Osteocyte (in vitro differentiated cells): Measurements from ENCODE around the gene RCSD1. TPM values are rescaled to one million over a fixed set of nuclear protein-coding genes. Genes with fewer than 3 reads are reported as not detected.

ENCODE experiments used
- DNase-seq: peaks from one replicate; pipeline ENCODE4 v3.0.0; 2021; ENCODE audit warnings: mixed read lengths; ENCODE audit not compliant: unreplicated experiment; ENCODE audit errors: extremely low spot score
- H3K27ac Mint-ChIP-seq: one replicate; pipeline ENCODE4 v1.8.0; 2021; ENCODE audit warnings: mild to moderate bottlenecking, mixed read lengths; ENCODE audit not compliant: unreplicated experiment
- H3K27me3 Mint-ChIP-seq: one replicate; pipeline ENCODE4 v1.8.0; 2021; ENCODE audit warnings: mixed read lengths; ENCODE audit not compliant: unreplicated experiment
- H3K36me3 Mint-ChIP-seq: one replicate; pipeline ENCODE4 v1.8.0; 2021; ENCODE audit warnings: mixed read lengths; ENCODE audit not compliant: unreplicated experiment
- H3K4me1 Mint-ChIP-seq: one replicate; pipeline ENCODE4 v1.8.0; 2021; ENCODE audit warnings: mixed read lengths; ENCODE audit not compliant: unreplicated experiment
- H3K4me3 Mint-ChIP-seq: one replicate; pipeline ENCODE4 v1.8.0; 2021; ENCODE audit warnings: mild to moderate bottlenecking, moderate library complexity, mixed read lengths; ENCODE audit not compliant: unreplicated experiment
- H3K9me3 Mint-ChIP-seq: one replicate; pipeline ENCODE4 v1.8.0; 2021; ENCODE audit warnings: mixed read lengths; ENCODE audit not compliant: unreplicated experiment
- total RNA-seq: library from RNA; stranded (reverse); gene quantifications from 2 replicates; pipeline ENCODE4 v1.2.1, GENCODE V29; 2021
- TF ChIP-seq, protein P1 (sequence below): fragments of 200-600 bp; sonication (generic); IDR thresholded peaks from 2 replicates; pipeline ENCODE4 v1.5.0; 2021; ENCODE audit warnings: antibody characterized with exemption, mild to moderate bottlenecking, moderate library complexity

RCSD1 gene
- total RNA-seq, 1 donor from 2014 or later: not detected

DNA sequence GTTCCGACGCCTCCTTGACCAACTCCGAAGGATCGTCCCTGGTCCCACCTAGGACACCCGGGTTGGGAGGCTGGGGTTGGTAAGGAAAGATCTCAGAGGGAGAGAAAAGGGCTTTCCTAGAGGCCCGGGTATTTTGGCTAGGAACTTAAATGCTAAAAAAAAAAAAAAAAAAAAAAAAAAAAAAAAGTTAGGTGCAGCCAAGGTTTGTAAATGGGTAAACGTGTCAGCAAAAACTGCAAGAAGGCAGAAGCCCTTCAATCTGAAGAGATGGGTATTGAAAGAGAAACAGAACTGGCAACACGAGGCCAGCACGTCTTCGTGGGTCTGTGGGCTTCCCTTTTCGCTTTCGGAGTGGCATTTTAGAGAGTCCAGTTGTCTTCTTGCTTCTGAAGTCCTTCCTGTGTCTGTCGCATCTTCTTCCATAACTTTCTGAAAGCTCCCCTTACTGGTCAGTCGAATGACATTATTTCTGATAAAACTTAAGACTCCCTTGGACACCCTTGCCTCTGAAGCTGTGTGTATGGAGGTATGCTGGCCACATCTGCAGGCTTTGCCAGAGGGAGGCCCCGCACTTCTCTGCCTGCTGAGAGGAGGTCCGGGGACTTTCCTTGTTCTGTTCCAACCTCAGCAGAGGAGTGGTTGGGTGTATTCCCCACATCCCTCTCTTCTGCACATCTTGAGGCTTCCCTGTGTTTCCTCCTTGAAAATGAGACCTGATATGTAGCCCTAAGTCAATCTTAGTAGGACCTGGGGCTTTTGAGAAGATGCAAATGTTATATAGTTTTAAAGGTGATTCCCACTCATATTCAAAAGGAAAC is 745 bp downstream of the RCSD1 start:
- TF ChIP-seq, protein P1, sequence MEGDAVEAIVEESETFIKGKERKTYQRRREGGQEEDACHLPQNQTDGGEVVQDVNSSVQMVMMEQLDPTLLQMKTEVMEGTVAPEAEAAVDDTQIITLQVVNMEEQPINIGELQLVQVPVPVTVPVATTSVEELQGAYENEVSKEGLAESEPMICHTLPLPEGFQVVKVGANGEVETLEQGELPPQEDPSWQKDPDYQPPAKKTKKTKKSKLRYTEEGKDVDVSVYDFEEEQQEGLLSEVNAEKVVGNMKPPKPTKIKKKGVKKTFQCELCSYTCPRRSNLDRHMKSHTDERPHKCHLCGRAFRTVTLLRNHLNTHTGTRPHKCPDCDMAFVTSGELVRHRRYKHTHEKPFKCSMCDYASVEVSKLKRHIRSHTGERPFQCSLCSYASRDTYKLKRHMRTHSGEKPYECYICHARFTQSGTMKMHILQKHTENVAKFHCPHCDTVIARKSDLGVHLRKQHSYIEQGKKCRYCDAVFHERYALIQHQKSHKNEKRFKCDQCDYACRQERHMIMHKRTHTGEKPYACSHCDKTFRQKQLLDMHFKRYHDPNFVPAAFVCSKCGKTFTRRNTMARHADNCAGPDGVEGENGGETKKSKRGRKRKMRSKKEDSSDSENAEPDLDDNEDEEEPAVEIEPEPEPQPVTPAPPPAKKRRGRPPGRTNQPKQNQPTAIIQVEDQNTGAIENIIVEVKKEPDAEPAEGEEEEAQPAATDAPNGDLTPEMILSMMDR: no peak
- Mint-ChIP-seq H3K27ac (no peak overlapping the region), H3K4me3 (peak overlapping the region; percentile 57), H3K27me3 (peaks cover 23% of the 10 kb centered on the region), H3K36me3 (no peaks in the 10 kb centered on the region), H3K4me1 (peaks cover 22% of the 10 kb centered on the region), H3K9me3 (no peaks in the 10 kb centered on the region)
- DNase-seq: no peak

DNA sequence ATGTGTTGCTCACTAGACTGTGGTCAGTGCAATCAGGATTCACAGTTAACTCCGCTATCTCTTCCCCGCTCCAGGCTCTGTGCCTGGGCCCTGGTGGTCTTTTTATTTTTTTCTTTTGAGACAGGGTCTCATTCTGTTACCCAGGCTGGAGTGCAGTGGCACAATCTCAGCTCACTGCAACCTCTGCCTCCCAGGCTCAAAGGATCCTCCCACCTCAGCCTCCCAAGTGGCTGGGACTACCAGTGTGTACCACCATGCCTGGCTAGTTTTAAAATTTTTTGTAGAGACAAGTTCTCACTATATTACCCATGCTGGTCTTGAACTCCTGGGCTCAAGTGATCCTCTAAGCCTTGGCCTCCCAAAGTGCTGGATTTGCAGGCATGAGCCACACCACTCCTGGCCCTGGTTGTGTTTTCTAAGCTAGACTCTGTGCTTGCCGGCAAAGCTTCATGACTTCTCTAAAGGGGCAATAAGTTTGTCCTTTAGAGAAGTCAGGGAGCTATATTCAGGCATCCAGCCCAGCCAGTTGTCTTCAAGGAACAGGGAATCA is 1.4 kb downstream of the RCSD1 start:
- Mint-ChIP-seq H3K27ac (no peak overlapping the region), H3K4me1 (peaks cover 22% of the 10 kb centered on the region), H3K4me3 (no peak overlapping the region), H3K36me3 (no peaks in the 10 kb centered on the region), H3K9me3 (no peaks in the 10 kb centered on the region), H3K27me3 (peaks cover 20% of the 10 kb centered on the region)
- peak; percentile 36 for DNase-seq
- TF ChIP-seq, protein P1: no peak

DNA sequence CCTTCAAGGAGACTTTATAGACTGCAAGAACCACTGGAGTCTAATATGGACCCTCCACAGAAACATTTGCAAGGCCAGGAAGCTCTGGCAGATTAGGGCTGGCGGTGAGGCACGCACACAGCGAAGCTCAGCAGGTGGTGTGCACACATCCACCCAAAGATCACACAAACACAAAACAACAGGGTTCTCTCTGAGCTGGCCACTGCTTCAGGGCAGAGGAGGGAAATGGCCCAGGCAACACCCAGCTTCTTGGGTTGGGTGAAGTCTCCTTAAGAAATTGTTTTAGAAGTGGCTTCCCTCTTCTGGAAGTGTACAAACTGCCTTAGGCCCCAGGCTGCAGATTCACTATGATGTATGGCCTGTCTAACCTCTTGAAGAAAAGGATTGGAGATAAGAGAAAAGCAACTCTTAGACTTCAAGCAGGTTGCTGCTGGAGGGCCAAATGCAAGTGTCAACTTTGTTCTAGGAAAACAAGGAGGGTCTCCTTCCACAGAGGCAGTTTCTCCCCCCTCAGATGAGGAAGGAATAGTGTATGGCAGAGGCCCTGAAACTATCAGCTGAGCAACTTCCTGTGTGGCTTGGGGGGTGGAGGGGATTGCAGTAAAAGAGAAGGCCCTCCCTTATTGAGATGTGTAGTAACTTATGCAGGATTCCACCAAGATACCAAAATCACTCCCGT is 2.0 kb downstream of the RCSD1 start:
- Mint-ChIP-seq H3K9me3 (no peaks in the 10 kb centered on the region), H3K36me3 (no peaks in the 10 kb centered on the region), H3K4me3 (no peak overlapping the region), H3K27me3 (peaks cover 20% of the 10 kb centered on the region), H3K27ac (no peak overlapping the region), H3K4me1 (peaks cover 22% of the 10 kb centered on the region)
- peak; percentile 34 for DNase-seq
- TF ChIP-seq, protein P1: no peak

DNA sequence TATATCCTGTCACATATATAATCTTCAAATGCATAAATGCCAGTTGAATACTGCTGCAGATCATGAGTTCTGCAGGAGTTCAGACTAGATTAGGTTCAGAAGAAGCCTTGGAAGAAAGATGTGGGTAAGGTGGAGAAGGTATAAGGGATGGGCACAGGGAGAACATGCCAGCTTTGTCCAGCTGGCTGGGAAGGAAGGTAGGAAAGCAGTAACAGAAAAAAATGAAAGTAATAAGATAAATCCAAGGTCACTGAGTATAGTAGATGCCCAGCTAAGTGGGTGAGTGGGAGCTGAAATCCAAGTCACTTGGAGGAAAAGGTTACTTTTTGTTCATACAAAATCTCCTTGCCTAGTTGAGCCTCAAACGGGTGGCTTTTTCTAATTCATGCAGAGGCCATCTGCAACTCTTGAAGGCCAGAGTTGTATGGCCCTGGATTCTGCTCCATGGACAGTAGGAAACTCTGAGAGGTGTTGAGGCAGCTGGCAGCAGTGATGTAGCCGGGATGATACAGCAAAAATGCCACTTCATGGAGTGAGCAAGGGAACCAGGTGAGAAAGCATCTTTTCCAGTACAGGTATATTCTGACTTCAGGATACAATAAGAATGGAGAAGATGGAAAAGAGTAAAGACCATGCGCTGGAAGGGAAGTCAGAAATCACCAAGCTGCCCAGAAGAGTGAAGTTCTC is 3.4 kb downstream of the RCSD1 start:
- no peak for DNase-seq
- peaks cover 20% of the 10 kb centered on the region for H3K27me3 Mint-ChIP-seq
- H3K4me3 Mint-ChIP-seq: no peak overlapping the region
- no peaks in the 10 kb centered on the region for H3K9me3 Mint-ChIP-seq
- TF ChIP-seq, protein P1: no peak
- H3K4me1 Mint-ChIP-seq: peaks cover 22% of the 10 kb centered on the region
- H3K36me3 Mint-ChIP-seq: no peaks in the 10 kb centered on the region
- H3K27ac Mint-ChIP-seq: no peak overlapping the region
